Stimulated activated CD4-positive, alpha-beta T cell treated with anti-CD3 and anti-CD28 coated beads, Interleukin-1b, Interleukin-23, amount 100 ng/mL, for 48 hours (primary cell): Measurements from ENCODE around the gene TENT5A.

ENCODE experiments used
- DNase-seq: peaks from one replicate; pipeline ENCODE4 v3.0.0-alpha.2; 2020

The TENT5A gene

GRCh38 chr6:81770381-81770780, 17.9 kb upstream of the TENT5A start:
- no peak for DNase-seq

GRCh38 chr6:81769824-81770223, 17.3 kb upstream of the TENT5A start:
- DNase-seq = no peak

GRCh38 chr6:81768150-81768942, 15.9 kb upstream of the TENT5A start:
- DNase-seq = no peak

GRCh38 chr6:81767163-81767891, 14.8 kb upstream of the TENT5A start:
- DNase-seq = no peak

- DNase-seq = no peak
These were observed 14.1 kb upstream of the TENT5A start for GRCh38 chr6:81766482-81767069.

GRCh38 chr6:81764531-81764930, 12.1 kb upstream of the TENT5A start:
- no peak for DNase-seq

- DNase-seq = no peak
These were observed 11.5 kb upstream of the TENT5A start for GRCh38 chr6:81763968-81764367.

- DNase-seq = no peak
These were observed 10.6 kb upstream of the TENT5A start for GRCh38 chr6:81763051-81763450.

GRCh38 chr6:81762606-81763005, 10.1 kb upstream of the TENT5A start:
- no peak for DNase-seq

GRCh38 chr6:81762132-81762531, 9.7 kb upstream of the TENT5A start:
- no peak for DNase-seq

GRCh38 chr6:81761197-81761596, 8.7 kb upstream of the TENT5A start:
- DNase-seq = no peak

- DNase-seq = no peak
These were observed 7.3 kb upstream of the TENT5A start for GRCh38 chr6:81759782-81760181.

- DNase-seq = no peak
These were observed 5.7 kb upstream of the TENT5A start for GRCh38 chr6:81758221-81758620.

- no peak for DNase-seq
These were observed 4.2 kb upstream of the TENT5A start for GRCh38 chr6:81756690-81757089.

GRCh38 chr6:81755551-81755950, 3.1 kb upstream of the TENT5A start:
- DNase-seq = no peak

GRCh38 chr6:81754906-81755305, 2.4 kb upstream of the TENT5A start:
- DNase-seq = no peak

GRCh38 chr6:81753711-81754577, 1.5 kb upstream of the TENT5A start:
- DNase-seq = peak; percentile 84

- peak; percentile 38 for DNase-seq
These were observed 635 bp upstream of the TENT5A start for GRCh38 chr6:81752921-81753710.

GRCh38 chr6:81751388-81752083, 945 bp downstream of the TENT5A start:
- peak; percentile 13 for DNase-seq

GRCh38 chr6:81750681-81751387, 1.6 kb downstream of the TENT5A start:
- no peak for DNase-seq

GRCh38 chr6:81750200-81750599, 2.3 kb downstream of the TENT5A start:
- DNase-seq = no peak
